HepG2 (cell line): ENCODE data around the gene HYAL1. TPM values are rescaled to one million over a fixed set of nuclear protein-coding genes. Genes with fewer than 3 reads are reported as not detected.
A peak's percentile ranks its signal among the peaks of the same experiment; 100 is the strongest.

Experiments
- HOXA3 ChIP-seq: sonication (generic); formaldehyde crosslinking; IDR thresholded peaks from 2 replicates; pipeline ENCODE4 v1.5.0; 2020; ENCODE audit warnings: missing genetic modification reagents
- NR2C2 ChIP-seq: sonication (generic); formaldehyde crosslinking; IDR thresholded peaks from 2 replicates; pipeline ENCODE4 v1.4.0; 2020; ENCODE audit warnings: missing genetic modification reagents, mild to moderate bottlenecking, moderate library complexity, borderline replicate concordance
- SKI ChIP-seq: fragments of 450-650 bp; IDR thresholded peaks from one replicate; pipeline ENCODE4 v1.6.1; 2018; ENCODE audit warnings: mild to moderate bottlenecking; ENCODE audit not compliant: partially characterized antibody
- SMAD3 ChIP-seq: sonication (generic); formaldehyde crosslinking; IDR thresholded peaks from 2 replicates; pipeline ENCODE4 v1.4.0; 2020; ENCODE audit warnings: missing genetic modification reagents
- SP5 ChIP-seq: IDR thresholded peaks from 2 replicates; pipeline ENCODE4 v1.6.1; 2016; ENCODE audit warnings: low read depth, borderline replicate concordance
- ZNF451 ChIP-seq: sonication (generic); formaldehyde crosslinking; IDR thresholded peaks from 2 replicates; pipeline ENCODE4 v1.5.0; 2020; ENCODE audit warnings: mild to moderate bottlenecking, missing genetic modification reagents
- ZNF501 ChIP-seq: sonication (generic); formaldehyde crosslinking; IDR thresholded peaks from 2 replicates; pipeline ENCODE4 v1.5.1; 2020; ENCODE audit warnings: mild to moderate bottlenecking, moderate library complexity, missing genetic modification reagents
- ZNF572 ChIP-seq: sonication (generic); formaldehyde crosslinking; IDR thresholded peaks from 2 replicates; pipeline ENCODE4 v1.5.1; 2020; ENCODE audit warnings: mild to moderate bottlenecking, missing genetic modification reagents
- ZNF674 ChIP-seq: sonication (generic); formaldehyde crosslinking; IDR thresholded peaks from 2 replicates; pipeline ENCODE4 v1.5.0; 2020; ENCODE audit warnings: low read depth, mild to moderate bottlenecking, missing genetic modification reagents
- polyA plus RNA-seq, 8 experiments: library from polyadenylated mRNA; depleted of rRNA in 3 of 8; stranded (reverse) in 7 of 8; unstranded in 1 of 8; fragments of >200 nt; fragmentation: Illumina TruSeq in 4 of 8; extraction: Trizol in 4 of 8; gene quantifications; 2 replicates each; pipeline versions ENCODE4 v1.2.1 to v1.2.3, GENCODE V29; 2011 to 2016; ENCODE audit warnings: low read depth in 4 of 8, missing spikeins in 1 of 8, mixed read lengths in 1 of 8; ENCODE audit not compliant: insufficient read depth in 1 of 8
- total RNA-seq, 5 experiments: library from RNA; depleted of rRNA; stranded (reverse); fragments of >200 nt; fragmentation: Illumina TruSeq; extraction: Trizol; gene quantifications; 2 replicates each; pipeline ENCODE4 v1.2.3, GENCODE V29; 2016; ENCODE audit warnings: low read depth in 1 of 5
- TF ChIP-seq, protein P1 (sequence below): sonication (generic); formaldehyde crosslinking; IDR thresholded peaks from 2 replicates; pipeline ENCODE4 v1.4.0; 2020; ENCODE audit warnings: missing genetic modification reagents, borderline replicate concordance
- TF ChIP-seq, protein P2 (sequence below): IDR thresholded peaks from 2 replicates; pipeline ENCODE4 v1.6.1; 2012; ENCODE audit warnings: low read length, improper control_type of control experiment
- TF ChIP-seq, protein P3 (sequence below): sonication (generic); formaldehyde crosslinking; conservative IDR thresholded peaks from 2 replicates; pipeline ENCODE4 v1.4.0; 2020; ENCODE audit warnings: missing genetic modification reagents
- TF ChIP-seq, protein P4 (sequence below): sonication (generic); formaldehyde crosslinking; IDR thresholded peaks from 2 replicates; pipeline ENCODE4 v1.4.0; 2020; ENCODE audit warnings: mild to moderate bottlenecking, missing genetic modification reagents

Gene HYAL1
- total and polyA plus RNA-seq, 2 of the 13 experiments (the other 11 are each of a cell fraction or from before 2014, with no cell fraction given), result 76.5 to 193 TPM

DNA sequence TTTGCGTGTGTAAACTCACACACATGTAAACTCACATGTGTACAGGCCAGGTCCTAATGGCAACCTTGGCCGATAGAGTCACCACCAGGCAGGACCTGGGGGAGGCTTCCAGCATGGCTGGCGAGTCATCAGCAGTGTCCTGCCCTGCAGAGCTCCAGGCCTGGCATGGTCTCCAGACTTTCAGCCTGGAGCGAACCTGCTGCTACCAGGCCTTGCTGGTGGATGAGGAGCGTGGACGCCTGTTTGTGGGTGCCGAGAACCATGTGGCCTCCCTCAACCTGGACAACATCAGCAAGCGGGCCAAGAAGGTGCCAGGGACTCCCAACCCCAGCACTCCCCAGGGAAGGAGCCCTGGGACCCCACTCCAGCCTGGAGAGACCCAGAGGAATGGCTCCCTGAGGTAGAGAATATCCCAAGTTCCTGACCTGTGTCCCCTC lies 33.4 kb downstream of the HYAL1 start (continued):
- TF ChIP-seq, protein P1, sequence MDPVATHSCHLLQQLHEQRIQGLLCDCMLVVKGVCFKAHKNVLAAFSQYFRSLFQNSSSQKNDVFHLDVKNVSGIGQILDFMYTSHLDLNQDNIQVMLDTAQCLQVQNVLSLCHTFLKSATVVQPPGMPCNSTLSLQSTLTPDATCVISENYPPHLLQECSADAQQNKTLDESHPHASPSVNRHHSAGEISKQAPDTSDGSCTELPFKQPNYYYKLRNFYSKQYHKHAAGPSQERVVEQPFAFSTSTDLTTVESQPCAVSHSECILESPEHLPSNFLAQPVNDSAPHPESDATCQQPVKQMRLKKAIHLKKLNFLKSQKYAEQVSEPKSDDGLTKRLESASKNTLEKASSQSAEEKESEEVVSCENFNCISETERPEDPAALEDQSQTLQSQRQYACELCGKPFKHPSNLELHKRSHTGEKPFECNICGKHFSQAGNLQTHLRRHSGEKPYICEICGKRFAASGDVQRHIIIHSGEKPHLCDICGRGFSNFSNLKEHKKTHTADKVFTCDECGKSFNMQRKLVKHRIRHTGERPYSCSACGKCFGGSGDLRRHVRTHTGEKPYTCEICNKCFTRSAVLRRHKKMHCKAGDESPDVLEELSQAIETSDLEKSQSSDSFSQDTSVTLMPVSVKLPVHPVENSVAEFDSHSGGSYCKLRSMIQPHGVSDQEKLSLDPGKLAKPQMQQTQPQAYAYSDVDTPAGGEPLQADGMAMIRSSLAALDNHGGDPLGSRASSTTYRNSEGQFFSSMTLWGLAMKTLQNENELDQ (CRISPR knock-in tag), result no peak
- TF ChIP-seq SMAD3 (CRISPR knock-in tag), result no peak
- TF ChIP-seq, protein P2, sequence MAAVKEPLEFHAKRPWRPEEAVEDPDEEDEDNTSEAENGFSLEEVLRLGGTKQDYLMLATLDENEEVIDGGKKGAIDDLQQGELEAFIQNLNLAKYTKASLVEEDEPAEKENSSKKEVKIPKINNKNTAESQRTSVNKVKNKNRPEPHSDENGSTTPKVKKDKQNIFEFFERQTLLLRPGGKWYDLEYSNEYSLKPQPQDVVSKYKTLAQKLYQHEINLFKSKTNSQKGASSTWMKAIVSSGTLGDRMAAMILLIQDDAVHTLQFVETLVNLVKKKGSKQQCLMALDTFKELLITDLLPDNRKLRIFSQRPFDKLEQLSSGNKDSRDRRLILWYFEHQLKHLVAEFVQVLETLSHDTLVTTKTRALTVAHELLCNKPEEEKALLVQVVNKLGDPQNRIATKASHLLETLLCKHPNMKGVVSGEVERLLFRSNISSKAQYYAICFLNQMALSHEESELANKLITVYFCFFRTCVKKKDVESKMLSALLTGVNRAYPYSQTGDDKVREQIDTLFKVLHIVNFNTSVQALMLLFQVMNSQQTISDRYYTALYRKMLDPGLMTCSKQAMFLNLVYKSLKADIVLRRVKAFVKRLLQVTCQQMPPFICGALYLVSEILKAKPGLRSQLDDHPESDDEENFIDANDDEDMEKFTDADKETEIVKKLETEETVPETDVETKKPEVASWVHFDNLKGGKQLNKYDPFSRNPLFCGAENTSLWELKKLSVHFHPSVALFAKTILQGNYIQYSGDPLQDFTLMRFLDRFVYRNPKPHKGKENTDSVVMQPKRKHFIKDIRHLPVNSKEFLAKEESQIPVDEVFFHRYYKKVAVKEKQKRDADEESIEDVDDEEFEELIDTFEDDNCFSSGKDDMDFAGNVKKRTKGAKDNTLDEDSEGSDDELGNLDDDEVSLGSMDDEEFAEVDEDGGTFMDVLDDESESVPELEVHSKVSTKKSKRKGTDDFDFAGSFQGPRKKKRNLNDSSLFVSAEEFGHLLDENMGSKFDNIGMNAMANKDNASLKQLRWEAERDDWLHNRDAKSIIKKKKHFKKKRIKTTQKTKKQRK, result no peak
- peak; percentile 31; the same call in 1 of the 2 replicates for TF ChIP-seq HOXA3 (CRISPR knock-in tag)
- no peak for TF ChIP-seq ZNF572
- TF ChIP-seq NR2C2 (CRISPR knock-in tag), result peak; percentile 43; the same call in 1 of the 2 replicates
- TF ChIP-seq SKI, result no peak
- TF ChIP-seq, protein P3, sequence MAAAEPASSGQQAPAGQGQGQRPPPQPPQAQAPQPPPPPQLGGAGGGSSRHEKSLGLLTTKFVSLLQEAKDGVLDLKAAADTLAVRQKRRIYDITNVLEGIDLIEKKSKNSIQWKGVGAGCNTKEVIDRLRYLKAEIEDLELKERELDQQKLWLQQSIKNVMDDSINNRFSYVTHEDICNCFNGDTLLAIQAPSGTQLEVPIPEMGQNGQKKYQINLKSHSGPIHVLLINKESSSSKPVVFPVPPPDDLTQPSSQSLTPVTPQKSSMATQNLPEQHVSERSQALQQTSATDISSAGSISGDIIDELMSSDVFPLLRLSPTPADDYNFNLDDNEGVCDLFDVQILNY (CRISPR knock-in tag), result no peak
- TF ChIP-seq ZNF501, result no peak
- TF ChIP-seq, protein P4, sequence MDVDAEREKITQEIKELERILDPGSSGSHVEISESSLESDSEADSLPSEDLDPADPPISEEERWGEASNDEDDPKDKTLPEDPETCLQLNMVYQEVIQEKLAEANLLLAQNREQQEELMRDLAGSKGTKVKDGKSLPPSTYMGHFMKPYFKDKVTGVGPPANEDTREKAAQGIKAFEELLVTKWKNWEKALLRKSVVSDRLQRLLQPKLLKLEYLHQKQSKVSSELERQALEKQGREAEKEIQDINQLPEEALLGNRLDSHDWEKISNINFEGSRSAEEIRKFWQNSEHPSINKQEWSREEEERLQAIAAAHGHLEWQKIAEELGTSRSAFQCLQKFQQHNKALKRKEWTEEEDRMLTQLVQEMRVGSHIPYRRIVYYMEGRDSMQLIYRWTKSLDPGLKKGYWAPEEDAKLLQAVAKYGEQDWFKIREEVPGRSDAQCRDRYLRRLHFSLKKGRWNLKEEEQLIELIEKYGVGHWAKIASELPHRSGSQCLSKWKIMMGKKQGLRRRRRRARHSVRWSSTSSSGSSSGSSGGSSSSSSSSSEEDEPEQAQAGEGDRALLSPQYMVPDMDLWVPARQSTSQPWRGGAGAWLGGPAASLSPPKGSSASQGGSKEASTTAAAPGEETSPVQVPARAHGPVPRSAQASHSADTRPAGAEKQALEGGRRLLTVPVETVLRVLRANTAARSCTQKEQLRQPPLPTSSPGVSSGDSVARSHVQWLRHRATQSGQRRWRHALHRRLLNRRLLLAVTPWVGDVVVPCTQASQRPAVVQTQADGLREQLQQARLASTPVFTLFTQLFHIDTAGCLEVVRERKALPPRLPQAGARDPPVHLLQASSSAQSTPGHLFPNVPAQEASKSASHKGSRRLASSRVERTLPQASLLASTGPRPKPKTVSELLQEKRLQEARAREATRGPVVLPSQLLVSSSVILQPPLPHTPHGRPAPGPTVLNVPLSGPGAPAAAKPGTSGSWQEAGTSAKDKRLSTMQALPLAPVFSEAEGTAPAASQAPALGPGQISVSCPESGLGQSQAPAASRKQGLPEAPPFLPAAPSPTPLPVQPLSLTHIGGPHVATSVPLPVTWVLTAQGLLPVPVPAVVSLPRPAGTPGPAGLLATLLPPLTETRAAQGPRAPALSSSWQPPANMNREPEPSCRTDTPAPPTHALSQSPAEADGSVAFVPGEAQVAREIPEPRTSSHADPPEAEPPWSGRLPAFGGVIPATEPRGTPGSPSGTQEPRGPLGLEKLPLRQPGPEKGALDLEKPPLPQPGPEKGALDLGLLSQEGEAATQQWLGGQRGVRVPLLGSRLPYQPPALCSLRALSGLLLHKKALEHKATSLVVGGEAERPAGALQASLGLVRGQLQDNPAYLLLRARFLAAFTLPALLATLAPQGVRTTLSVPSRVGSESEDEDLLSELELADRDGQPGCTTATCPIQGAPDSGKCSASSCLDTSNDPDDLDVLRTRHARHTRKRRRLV (CRISPR knock-in tag), result no peak
- no peak for TF ChIP-seq ZNF674 (CRISPR knock-in tag)
- no peak for TF ChIP-seq SP5 (CRISPR knock-in tag)
- TF ChIP-seq ZNF451 (CRISPR knock-in tag), result 0 out of 2 replicates have a peak, but pooled peaks have one; percentile 23
